ENCODE results near the gene MACROD2.

Gene MACROD2

GRCh38 chr20:14127514-14128223 is 132.4 kb downstream of the MACROD2 start:
- TF ChIP-seq CTCF (IDR thresholded peaks at IDR 0.05; ENCODE audit: low read depth, low read length), result no peak
- no peak for DNase-seq (ENCODE audit: extremely low read depth, low read depth)

- no peak for DNase-seq (ENCODE audit: extremely low read depth, low read depth)
- no peak for TF ChIP-seq CTCF (IDR thresholded peaks at IDR 0.05; ENCODE audit: low read depth, low read length)
Measured at GRCh38 chr20:14134004-14134403, 138.7 kb downstream of the MACROD2 start.

- TF ChIP-seq CTCF (IDR thresholded peaks at IDR 0.05; ENCODE audit: low read depth, low read length), result peak; percentile 63
- peak; percentile 14 for DNase-seq (ENCODE audit: extremely low read depth, low read depth)
Measured at GRCh38 chr20:14142171-14142570, 146.9 kb downstream of the MACROD2 start.

GRCh38 chr20:14142964-14143627 is 147.8 kb downstream of the MACROD2 start:
- peak; percentile 16 for DNase-seq (ENCODE audit: extremely low read depth, low read depth)
- TF ChIP-seq CTCF (IDR thresholded peaks at IDR 0.05; ENCODE audit: low read depth, low read length), result no peak

GRCh38 chr20:14148042-14148441 is 152.7 kb downstream of the MACROD2 start:
- no peak for DNase-seq (ENCODE audit: extremely low read depth, low read depth)
- no peak for TF ChIP-seq CTCF (IDR thresholded peaks at IDR 0.05; ENCODE audit: low read depth, low read length)

GRCh38 chr20:14155361-14155760 is 160.0 kb downstream of the MACROD2 start:
- DNase-seq (ENCODE audit: extremely low read depth, low read depth), result no peak
- no peak for TF ChIP-seq CTCF (IDR thresholded peaks at IDR 0.05; ENCODE audit: low read depth, low read length)

- TF ChIP-seq CTCF (IDR thresholded peaks at IDR 0.05; ENCODE audit: low read depth, low read length), result no peak
- DNase-seq (ENCODE audit: extremely low read depth, low read depth), result no peak
Measured at GRCh38 chr20:14178528-14178927, 183.2 kb downstream of the MACROD2 start.

Measured in AG09319 (cell line).